ENCODE results near the gene PTPRT.

DNA sequence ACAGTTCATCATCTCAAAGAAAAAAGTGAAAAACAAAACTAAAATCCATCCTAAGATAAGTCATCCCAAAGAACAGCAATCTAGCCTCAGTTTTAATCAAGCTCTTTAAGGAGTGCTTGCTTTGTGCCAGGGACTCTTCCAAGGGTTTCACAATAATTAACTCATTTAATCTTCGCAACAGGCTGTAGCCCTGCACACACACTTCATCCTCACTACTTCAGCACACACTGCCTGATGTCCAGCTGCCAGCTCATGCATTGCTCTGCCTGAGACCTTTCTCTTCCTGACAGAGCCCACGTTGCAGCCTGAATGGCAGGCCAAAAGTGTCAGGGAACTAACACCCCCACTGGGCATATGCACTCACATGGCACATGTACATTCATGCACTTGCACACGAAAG is 21.2 kb upstream of the PTPRT start:
- TF ChIP-seq, protein P1, sequence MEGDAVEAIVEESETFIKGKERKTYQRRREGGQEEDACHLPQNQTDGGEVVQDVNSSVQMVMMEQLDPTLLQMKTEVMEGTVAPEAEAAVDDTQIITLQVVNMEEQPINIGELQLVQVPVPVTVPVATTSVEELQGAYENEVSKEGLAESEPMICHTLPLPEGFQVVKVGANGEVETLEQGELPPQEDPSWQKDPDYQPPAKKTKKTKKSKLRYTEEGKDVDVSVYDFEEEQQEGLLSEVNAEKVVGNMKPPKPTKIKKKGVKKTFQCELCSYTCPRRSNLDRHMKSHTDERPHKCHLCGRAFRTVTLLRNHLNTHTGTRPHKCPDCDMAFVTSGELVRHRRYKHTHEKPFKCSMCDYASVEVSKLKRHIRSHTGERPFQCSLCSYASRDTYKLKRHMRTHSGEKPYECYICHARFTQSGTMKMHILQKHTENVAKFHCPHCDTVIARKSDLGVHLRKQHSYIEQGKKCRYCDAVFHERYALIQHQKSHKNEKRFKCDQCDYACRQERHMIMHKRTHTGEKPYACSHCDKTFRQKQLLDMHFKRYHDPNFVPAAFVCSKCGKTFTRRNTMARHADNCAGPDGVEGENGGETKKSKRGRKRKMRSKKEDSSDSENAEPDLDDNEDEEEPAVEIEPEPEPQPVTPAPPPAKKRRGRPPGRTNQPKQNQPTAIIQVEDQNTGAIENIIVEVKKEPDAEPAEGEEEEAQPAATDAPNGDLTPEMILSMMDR (IDR thresholded peaks at IDR 0.05), result no peak
- TF ChIP-seq, protein P2, sequence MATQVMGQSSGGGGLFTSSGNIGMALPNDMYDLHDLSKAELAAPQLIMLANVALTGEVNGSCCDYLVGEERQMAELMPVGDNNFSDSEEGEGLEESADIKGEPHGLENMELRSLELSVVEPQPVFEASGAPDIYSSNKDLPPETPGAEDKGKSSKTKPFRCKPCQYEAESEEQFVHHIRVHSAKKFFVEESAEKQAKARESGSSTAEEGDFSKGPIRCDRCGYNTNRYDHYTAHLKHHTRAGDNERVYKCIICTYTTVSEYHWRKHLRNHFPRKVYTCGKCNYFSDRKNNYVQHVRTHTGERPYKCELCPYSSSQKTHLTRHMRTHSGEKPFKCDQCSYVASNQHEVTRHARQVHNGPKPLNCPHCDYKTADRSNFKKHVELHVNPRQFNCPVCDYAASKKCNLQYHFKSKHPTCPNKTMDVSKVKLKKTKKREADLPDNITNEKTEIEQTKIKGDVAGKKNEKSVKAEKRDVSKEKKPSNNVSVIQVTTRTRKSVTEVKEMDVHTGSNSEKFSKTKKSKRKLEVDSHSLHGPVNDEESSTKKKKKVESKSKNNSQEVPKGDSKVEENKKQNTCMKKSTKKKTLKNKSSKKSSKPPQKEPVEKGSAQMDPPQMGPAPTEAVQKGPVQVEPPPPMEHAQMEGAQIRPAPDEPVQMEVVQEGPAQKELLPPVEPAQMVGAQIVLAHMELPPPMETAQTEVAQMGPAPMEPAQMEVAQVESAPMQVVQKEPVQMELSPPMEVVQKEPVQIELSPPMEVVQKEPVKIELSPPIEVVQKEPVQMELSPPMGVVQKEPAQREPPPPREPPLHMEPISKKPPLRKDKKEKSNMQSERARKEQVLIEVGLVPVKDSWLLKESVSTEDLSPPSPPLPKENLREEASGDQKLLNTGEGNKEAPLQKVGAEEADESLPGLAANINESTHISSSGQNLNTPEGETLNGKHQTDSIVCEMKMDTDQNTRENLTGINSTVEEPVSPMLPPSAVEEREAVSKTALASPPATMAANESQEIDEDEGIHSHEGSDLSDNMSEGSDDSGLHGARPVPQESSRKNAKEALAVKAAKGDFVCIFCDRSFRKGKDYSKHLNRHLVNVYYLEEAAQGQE (IDR thresholded peaks at IDR 0.05; ENCODE audit: insufficient read depth in 1 of 2, low read depth in 2 of 2, low read length in 1 of 2), result no peak
- TF ChIP-seq POLR2AphosphoS5 (IDR thresholded peaks at IDR 0.05; ENCODE audit: low read depth, low read length) (no peak), SIN3A (IDR thresholded peaks at IDR 0.05; ENCODE audit: borderline replicate concordance, insufficient read depth, low read depth, low read length) (no peak)

All from Panc1 (cell line).